Measurements from ENCODE around the gene MBP.
"Not testable (repeated sequence)": the region's sequence is repeated elsewhere in the genome, so short reads cannot be mapped to it uniquely, and the experiment has no call there.

The MBP gene

DNA sequence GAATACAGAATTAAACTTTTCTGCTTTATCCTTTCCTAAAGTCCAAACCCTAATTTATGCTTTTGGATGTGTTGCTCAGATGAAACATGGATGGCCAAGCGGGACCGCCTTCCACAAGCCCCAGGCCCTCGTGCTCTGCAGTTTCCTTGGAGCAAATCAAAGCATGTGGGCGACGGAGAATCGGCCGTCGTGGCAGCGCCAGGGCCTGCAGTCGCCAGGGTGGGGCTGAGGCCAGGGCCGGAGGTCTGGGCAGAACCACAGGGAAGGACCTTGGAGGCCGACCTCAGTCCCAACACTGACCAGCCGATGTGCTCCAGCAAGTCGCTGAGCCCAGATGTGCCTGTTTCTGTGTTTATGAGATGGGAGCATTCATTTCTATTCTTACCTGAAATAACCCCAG is 108.1 kb downstream of the MBP start:
- in situ Hi-C loops (cut with HindIII; ENCODE audit: low pct_unique_long_range_greater_than_20kb, low sequenced_read_pairs), result no loop called here
- no peak for DNase-seq (ENCODE audit: low read depth in 1 of 2, low spot score in 1 of 2)
- TF ChIP-seq JUND (IDR thresholded peaks at IDR 0.05; ENCODE audit: low read depth), result no peak

DNA sequence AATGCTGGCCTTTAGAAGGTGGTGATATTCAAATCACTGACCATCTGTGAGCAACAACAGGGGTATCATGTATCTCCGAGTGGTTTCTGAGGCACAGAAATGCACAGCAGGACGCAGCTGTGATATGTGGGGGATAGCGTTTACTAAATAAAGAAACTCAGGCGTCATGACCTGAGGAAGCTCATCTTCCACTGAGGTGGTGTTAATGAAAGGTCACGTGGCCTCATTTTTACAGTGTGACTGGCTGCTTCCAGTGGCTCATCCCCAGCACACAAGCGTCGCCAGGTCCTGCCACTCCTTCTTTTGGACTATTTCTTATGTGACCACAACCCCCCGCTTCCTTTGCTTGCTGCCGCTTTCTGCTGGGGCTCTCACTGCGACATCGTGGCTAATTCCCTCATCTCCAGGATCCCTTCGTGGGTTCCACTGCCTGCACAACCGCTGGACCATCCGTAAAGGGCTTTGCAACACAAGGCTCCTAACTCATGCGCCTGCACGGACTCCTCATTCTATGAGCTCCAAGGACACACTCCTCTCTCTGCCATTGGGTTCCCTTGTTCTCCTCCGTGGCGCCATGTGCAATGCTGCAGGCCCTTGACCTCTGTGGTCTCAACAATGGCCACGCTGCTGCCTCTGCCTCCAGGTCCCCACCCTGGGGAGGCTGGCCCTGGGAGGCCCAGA is 109.3 kb downstream of the MBP start:
- no peak for TF ChIP-seq JUND (IDR thresholded peaks at IDR 0.05; ENCODE audit: low read depth)
- DNase-seq (ENCODE audit: low read depth in 1 of 2, low spot score in 1 of 2), result no peak
- in situ Hi-C loops (cut with HindIII; ENCODE audit: low pct_unique_long_range_greater_than_20kb, low sequenced_read_pairs), result no loop called here

DNA sequence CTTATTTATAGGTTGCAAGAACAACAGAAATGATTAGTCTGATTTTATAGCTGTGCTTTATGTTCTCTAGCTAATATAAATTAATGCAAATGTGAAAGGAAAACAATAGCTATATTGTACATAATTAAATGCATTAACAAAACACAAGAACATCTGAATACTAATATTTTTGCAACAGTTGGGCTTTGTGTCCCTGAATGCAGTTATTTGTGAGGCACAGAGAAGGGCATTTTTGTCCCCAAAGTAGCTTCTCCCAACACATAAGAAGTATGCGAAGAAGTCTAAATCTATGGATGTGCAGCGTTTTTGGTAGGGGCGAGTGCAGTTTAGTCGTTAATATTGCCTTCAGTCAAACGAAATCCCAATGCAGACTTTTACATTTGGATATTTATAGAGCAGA is 110.0 kb downstream of the MBP start:
- in situ Hi-C loops (cut with HindIII; ENCODE audit: low pct_unique_long_range_greater_than_20kb, low sequenced_read_pairs), result no loop called here
- no peak for TF ChIP-seq JUND (IDR thresholded peaks at IDR 0.05; ENCODE audit: low read depth)
- DNase-seq (ENCODE audit: low read depth in 1 of 2, low spot score in 1 of 2), result no peak

DNA sequence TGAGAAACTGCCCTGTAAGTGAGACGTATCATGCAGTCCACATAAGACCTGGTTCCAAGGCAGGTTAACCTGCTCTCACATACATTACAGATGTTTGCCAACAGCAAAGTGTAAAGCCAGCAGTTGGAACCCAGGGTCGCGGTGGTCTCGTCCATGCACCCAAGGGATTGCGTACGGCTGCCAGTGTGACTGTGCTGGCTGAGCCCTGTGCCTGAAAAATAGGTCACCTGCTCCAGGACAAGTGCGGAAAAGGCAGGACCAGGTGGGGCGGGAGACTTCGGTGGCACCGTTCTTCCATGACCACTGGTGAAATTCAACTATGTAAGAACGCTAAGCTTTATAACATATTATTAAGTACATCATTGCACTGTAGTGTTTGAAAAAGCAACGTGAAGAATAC is 110.5 kb downstream of the MBP start:
- no peak for DNase-seq (ENCODE audit: low read depth in 1 of 2, low spot score in 1 of 2)
- no peak for TF ChIP-seq JUND (IDR thresholded peaks at IDR 0.05; ENCODE audit: low read depth)
- in situ Hi-C loops (cut with HindIII; ENCODE audit: low pct_unique_long_range_greater_than_20kb, low sequenced_read_pairs), result no loop called here

DNA sequence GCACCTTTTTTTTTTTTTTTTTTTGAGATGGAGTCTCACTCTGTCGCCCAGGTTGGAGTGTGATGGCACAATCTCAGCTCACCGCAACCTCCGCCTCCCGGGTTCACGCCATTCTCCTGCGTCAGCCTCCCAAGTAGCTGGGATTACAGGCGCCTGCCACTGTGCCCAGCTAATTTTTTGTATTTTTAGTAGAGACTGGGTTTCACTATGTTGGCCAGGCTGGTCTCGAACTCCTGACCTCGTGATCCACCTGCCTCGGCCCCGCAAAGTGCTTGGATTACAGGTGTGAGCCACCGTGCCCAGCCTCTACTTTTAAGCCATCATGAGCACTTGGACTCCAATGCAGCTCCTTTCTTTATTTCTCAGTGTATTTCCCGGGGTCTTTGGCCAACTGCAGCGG is 111.1 kb downstream of the MBP start:
- in situ Hi-C loops (cut with HindIII; ENCODE audit: low pct_unique_long_range_greater_than_20kb, low sequenced_read_pairs), result not testable (repeated sequence)

DNA sequence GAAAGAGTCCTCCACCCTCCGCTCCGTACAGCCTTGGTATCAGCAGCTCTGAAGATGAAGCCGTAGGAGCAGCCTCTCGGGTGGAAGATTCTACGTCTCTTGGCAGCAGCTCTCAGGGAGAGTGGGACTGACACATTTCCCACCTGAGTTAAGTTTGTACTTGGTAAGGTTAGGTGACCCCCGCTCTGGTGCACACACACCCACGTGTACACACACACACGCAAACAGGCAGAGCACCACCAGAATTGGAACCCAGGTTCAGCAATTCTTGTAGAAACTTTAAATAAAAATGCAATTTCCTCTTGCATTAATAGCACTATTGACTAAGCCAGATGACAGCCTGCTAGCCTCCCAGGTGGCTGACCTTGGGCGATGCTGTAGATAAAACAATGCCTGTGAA is 111.5 kb downstream of the MBP start:
- in situ Hi-C loops (cut with HindIII; ENCODE audit: low pct_unique_long_range_greater_than_20kb, low sequenced_read_pairs), result no loop called here
- TF ChIP-seq JUND (IDR thresholded peaks at IDR 0.05; ENCODE audit: low read depth), result no peak

More for the DNA sequence above, 111.1 kb downstream of the MBP start:
- not testable (repeated sequence) for DNase-seq (ENCODE audit: low read depth in 1 of 2, low spot score in 1 of 2)

DNA sequence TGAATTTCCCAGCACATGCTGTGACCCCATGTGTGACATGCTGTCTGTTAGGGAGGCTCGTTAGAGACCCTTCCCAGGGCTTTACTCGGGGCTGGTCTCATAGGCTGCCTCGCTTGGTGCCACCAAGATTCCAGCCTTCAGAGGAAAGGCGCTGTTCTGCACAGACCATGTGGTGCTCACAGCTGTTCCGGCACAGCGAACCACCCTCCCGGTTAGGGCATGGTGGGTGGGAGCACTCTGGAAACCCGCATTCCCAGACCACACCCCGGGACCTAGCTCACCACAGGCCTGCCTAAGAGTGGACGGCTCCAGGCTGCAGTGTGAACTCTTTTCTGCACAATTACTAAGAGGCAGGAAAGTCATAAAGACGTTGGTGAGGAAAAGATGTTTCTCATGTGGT is 112.0 kb downstream of the MBP start:
- in situ Hi-C loops (cut with HindIII; ENCODE audit: low pct_unique_long_range_greater_than_20kb, low sequenced_read_pairs), result no loop called here

More for the DNA sequence above, 111.5 kb downstream of the MBP start:
- no peak for DNase-seq (ENCODE audit: low read depth in 1 of 2, low spot score in 1 of 2)

DNA sequence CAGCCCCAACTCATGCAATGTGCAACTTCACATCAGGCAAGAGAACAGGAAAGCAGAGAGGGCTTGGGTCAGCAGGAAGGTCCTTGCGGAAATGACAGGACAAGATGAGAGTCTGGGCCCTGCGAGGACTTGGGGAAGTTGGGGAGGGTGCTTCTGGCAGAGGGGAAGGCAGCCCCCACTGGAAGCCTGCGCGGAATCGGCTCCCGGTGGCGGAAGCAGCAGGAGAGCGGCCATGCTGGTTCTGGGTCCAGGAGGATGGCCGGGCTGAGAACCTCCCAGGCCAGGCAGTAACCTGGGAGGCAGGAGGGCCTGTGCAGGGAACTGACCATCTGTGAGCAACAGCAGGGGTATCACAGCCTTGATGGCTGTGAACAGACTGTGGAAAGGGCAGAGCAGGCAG is 112.9 kb downstream of the MBP start:
- in situ Hi-C loops (cut with HindIII; ENCODE audit: low pct_unique_long_range_greater_than_20kb, low sequenced_read_pairs), result no loop called here
- TF ChIP-seq JUND (IDR thresholded peaks at IDR 0.05; ENCODE audit: low read depth), result no peak

More for the DNA sequence above, 112.0 kb downstream of the MBP start:
- no peak for TF ChIP-seq JUND (IDR thresholded peaks at IDR 0.05; ENCODE audit: low read depth)
- no peak for DNase-seq (ENCODE audit: low read depth in 1 of 2, low spot score in 1 of 2)

DNA sequence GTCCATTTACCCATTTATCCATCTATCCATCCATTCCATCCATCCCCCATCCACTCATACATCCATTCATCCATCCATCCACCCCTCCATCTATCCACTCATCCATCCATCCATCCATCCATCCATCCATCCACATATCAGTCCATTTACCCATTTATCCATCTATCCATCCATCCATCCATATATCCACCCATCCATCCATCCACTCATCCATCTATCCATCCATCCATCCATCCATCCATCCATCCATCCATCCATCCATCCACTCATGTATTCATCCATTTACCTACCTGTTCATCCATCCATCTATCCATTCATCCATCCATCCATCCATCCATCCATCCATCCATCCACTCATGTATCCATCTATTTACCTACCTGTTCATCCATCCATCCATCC is 113.9 kb downstream of the MBP start:
- in situ Hi-C loops (cut with HindIII; ENCODE audit: low pct_unique_long_range_greater_than_20kb, low sequenced_read_pairs); DNase-seq (ENCODE audit: low read depth in 1 of 2, low spot score in 1 of 2): not testable (repeated sequence)

More for the DNA sequence above, 112.9 kb downstream of the MBP start:
- DNase-seq (ENCODE audit: low read depth in 1 of 2, low spot score in 1 of 2), result no peak

DNA sequence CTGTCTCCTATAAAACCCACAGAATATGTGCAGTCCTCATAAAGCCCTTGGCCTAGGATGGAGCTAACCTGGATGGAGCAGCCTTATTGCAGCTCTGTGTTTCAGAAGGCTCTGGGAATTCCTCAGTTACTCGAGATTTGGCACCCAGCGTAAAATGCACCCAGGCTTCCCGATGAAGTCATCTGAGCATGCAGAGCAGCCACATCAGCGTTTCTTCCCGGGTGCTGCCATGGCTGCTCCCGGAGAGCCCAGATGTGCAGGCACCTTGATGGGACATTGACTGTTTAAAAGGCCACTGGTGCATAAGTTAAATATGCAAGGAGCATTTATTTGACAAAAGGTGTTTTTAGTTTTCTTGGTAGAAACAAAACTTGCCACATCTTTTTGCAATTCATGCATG is 115.2 kb downstream of the MBP start:
- in situ Hi-C loops (cut with HindIII; ENCODE audit: low pct_unique_long_range_greater_than_20kb, low sequenced_read_pairs), result no loop called here
- no peak for DNase-seq (ENCODE audit: low read depth in 1 of 2, low spot score in 1 of 2)
- no peak for TF ChIP-seq JUND (IDR thresholded peaks at IDR 0.05; ENCODE audit: low read depth)

DNA sequence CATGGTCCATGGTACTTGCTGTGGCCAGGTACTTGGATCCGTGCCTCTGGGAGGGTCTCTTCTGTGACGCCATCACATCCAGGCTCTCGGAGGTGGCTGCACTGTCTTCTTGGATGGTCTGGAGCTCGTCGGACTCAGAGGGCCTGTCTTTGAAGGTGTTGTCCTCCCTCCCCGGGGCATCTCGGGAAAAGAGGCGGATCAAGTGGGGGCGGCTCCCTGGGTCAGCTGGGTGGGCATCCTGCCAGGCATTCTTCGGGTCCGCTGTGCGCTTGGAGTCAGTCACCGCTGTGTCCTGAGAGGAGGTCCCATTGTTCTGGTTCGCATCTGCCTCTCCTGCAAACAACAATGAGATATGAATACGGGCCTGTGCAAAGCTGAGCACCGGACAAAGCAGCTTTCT is 115.6 kb downstream of the MBP start:
- in situ Hi-C loops (cut with HindIII; ENCODE audit: low pct_unique_long_range_greater_than_20kb, low sequenced_read_pairs), result no loop called here
- DNase-seq (ENCODE audit: low read depth in 1 of 2, low spot score in 1 of 2), result no peak
- no peak for TF ChIP-seq JUND (IDR thresholded peaks at IDR 0.05; ENCODE audit: low read depth)

DNA sequence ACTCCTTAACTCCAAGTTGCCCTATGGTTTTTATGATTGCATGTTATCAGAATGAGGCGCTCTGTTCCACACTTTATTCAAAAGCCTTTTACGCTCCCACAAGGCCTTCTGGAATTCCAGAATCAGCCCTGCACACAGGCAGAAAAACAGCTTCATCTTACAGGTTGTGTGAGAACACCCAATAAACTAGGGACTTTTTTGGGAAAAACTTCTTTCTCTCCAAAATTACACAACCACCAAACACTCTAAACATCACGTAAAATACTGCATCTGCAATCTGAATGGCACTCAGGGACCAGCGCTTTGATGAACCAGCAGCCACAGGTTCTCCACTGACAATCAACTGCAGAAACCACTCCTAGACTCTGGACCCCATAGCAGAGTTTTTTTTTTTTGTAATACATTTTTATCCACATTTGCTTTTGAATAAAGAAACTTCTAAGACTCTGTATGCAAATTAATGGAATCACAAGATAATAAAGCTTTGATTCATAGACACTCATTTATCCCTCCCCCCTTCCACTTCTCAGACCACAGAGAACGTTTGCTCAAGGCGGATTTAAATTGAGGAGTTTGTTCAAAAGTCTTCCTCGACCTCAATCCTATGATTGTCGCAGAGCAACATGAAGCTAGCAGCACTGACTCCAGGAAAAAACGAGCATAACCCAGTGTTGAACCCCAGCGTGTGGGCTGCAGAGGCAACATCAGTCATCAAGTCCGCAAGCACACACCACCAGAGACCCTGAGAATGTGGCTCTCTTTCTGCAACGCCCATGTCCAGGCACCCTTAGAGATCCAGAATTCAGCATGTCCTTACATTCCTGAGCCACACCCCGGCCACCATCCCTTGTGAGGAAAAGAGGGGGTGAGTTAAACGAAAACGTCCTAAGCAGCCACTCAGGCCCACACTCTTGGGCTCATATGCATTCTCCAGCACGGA is 116.5 kb downstream of the MBP start:
- TF ChIP-seq JUND (IDR thresholded peaks at IDR 0.05; ENCODE audit: low read depth), result no peak
- in situ Hi-C loops (cut with HindIII; ENCODE audit: low pct_unique_long_range_greater_than_20kb, low sequenced_read_pairs), result no loop called here
- no peak for DNase-seq (ENCODE audit: low read depth in 1 of 2, low spot score in 1 of 2)

DNA sequence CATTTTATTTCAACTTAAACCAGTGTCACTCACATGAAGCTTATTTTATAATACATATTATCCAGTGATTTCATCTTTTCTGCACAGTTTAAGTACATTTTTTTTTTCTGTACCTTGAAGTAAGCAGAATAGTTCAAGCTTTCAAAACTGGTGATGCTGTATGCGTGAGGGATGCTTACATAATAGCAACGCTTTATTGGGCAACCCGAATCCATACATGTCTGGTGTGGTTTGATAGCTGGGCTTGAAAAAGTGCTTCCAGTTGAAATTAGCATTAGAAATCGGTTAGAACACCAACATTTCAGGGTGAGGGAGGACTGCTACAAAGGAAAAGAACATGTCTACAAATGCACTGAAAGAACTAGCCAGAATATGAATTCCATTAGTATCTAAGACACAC is 117.4 kb downstream of the MBP start:
- in situ Hi-C loops (cut with HindIII; ENCODE audit: low pct_unique_long_range_greater_than_20kb, low sequenced_read_pairs), result no loop called here
- no peak for DNase-seq (ENCODE audit: low read depth in 1 of 2, low spot score in 1 of 2)
- TF ChIP-seq JUND (IDR thresholded peaks at IDR 0.05; ENCODE audit: low read depth), result no peak
